ENCODE data around the gene LCTL. TPM values are rescaled to one million over a fixed set of nuclear protein-coding genes. Genes with fewer than 3 reads are reported as not detected.
A peak's percentile ranks its signal among the peaks of the same experiment; 100 is the strongest.

The LCTL gene
- polyA plus RNA-seq, 2 of the 4 experiments (the other 2 are of a cell fraction): not detected

- CTCF ChIA-PET: interaction anchor here (1.0 to 8.1 kb wide), 7 partner anchors 14 to 263 kb away, joined by 3 to 48 read pairs (median 5); partner anchors contain the start of gene LCTL
- POLR2A ChIA-PET: no interaction called here
- FAIRE-seq: no peak
- Histone ChIP-seq H3K9me3 (no peaks in the 10 kb centered on the region), H3K4me1 (no peaks in the 10 kb centered on the region), H3K4me3 (no peak overlapping the region), H3K27ac (no peak overlapping the region), H3K4me2 (no peak overlapping the region)
- TF ChIP-seq CTCF (IDR thresholded peaks at IDR 0.05) (peak; percentile 18; the same call in 1 of the 3 replicates), RAD21 (conservative IDR thresholded peaks at IDR 0.05 in 1 of 2, IDR thresholded peaks at IDR 0.05 in 1 of 2) (peak in 1 of 2 experiments; percentile 40; a peak in 2 of 5 replicates), KDM5A (IDR thresholded peaks at IDR 0.05) (no peak), HDAC2 (IDR thresholded peaks at IDR 0.05) (no peak), ZSCAN20 (CRISPR knock-in tag; IDR thresholded peaks at IDR 0.05) (no peak), NFE2L2 (conservative IDR thresholded peaks at IDR 0.05; ENCODE audit: low read length) (no peak), POLR2AphosphoS2 (conservative IDR thresholded peaks at IDR 0.05; ENCODE audit: low read length) (no peak), CHD2 (IDR thresholded peaks at IDR 0.05; ENCODE audit: low read length, partially characterized antibody) (no peak), TFCP2L1 (CRISPR knock-in tag; IDR thresholded peaks at IDR 0.05) (no peak)
- DNase-seq (ENCODE audit: low read depth in 1 of 2, low spot score in 1 of 2): no peak
- 30% methylated on average over 5 of the region's 5 CpGs for WGBS (ENCODE audit: missing lambda C conversion rate)
- ATAC-seq: peak; percentile 58 to 79; a peak in 4 of 6 replicates
Observed at GRCh38 chr15:66588537-66588936, 22.7 kb upstream of the LCTL start.

GRCh38 chr15:66587749-66588148, 22.0 kb upstream of the LCTL start:
- FAIRE-seq: no peak
- no peak for DNase-seq (ENCODE audit: low read depth in 1 of 2, low spot score in 1 of 2)
- Histone ChIP-seq H3K27ac (no peak overlapping the region), H3K4me2 (no peak overlapping the region), H3K4me3 (no peak overlapping the region), H3K9me3 (no peaks in the 10 kb centered on the region), H3K4me1 (no peaks in the 10 kb centered on the region)
- 66% methylated on average over 5 of the region's 5 CpGs for WGBS (ENCODE audit: missing lambda C conversion rate)
- ChIA-PET CTCF (interaction anchor here (0.7 to 8.1 kb wide), 8 partner anchors 13 to 264 kb away, joined by 3 to 48 read pairs (median 3); partner anchors contain the start of gene LCTL), POLR2A (no interaction called here)
- TF ChIP-seq NPAS2 (CRISPR knock-in tag; IDR thresholded peaks at IDR 0.05; ENCODE audit: borderline replicate concordance): no peak
- TF ChIP-seq EP300 (IDR thresholded peaks at IDR 0.05): no peak
- TF ChIP-seq TFCP2L1 (CRISPR knock-in tag; IDR thresholded peaks at IDR 0.05): no peak
- TF ChIP-seq GATA3 (IDR thresholded peaks at IDR 0.05; ENCODE audit: borderline replicate concordance): no peak
- TF ChIP-seq CHD4 (IDR thresholded peaks at IDR 0.05; ENCODE audit: borderline replicate concordance): no peak
- no peak for TF ChIP-seq EHMT2 (IDR thresholded peaks at IDR 0.05; ENCODE audit: low read depth)
- no peak for TF ChIP-seq FOSB (CRISPR knock-in tag; IDR thresholded peaks at IDR 0.05)
- TF ChIP-seq NFE2L2 (conservative IDR thresholded peaks at IDR 0.05; ENCODE audit: low read length): no peak
- TF ChIP-seq TP53 (CRISPR knock-in tag; IDR thresholded peaks at IDR 0.05): no peak
- TF ChIP-seq PBX3 (IDR thresholded peaks at IDR 0.05): no peak
- no peak for TF ChIP-seq BHLHE40 (IDR thresholded peaks at IDR 0.05; ENCODE audit: low read depth, low read length)
- no peak for TF ChIP-seq RARB (CRISPR knock-in tag; IDR thresholded peaks at IDR 0.05)
- ATAC-seq: no peak

GRCh38 chr15:66587020-66587419, 21.2 kb upstream of the LCTL start:
- ChIA-PET CTCF (interaction anchor here (1.0 to 8.1 kb wide), 4 partner anchors 16 to 264 kb away, joined by 3 to 48 read pairs (median 3); partner anchors contain the start of gene LCTL), POLR2A (no interaction called here)
- ATAC-seq: no peak
- no peaks in the 10 kb centered on the region for H3K9me3 ChIP-seq
- no peak overlapping the region for H3K4me3 ChIP-seq
- no peaks in the 10 kb centered on the region for H3K4me1 ChIP-seq
- no peak for FAIRE-seq
- H3K4me2 ChIP-seq: no peak overlapping the region
- no peak for DNase-seq (ENCODE audit: low read depth in 1 of 2, low spot score in 1 of 2)
- H3K27ac ChIP-seq: no peak overlapping the region
- TF ChIP-seq RFX5 (IDR thresholded peaks at IDR 0.05) (no peak), REST (IDR thresholded peaks at IDR 0.05) (no peak), MAX (IDR thresholded peaks at IDR 0.05) (no peak), KDM1A (IDR thresholded peaks at IDR 0.05; ENCODE audit: low read depth) (no peak), RAD21 (conservative IDR thresholded peaks at IDR 0.05 in 1 of 2, IDR thresholded peaks at IDR 0.05 in 1 of 2) (no peak), HOXB13 (CRISPR knock-in tag; IDR thresholded peaks at IDR 0.05; ENCODE audit: low read depth) (no peak), POLR2A (IDR thresholded peaks at IDR 0.05; ENCODE audit: low read length) (no peak), NFE2L2 (conservative IDR thresholded peaks at IDR 0.05; ENCODE audit: low read length) (no peak), HOXA7 (CRISPR knock-in tag; IDR thresholded peaks at IDR 0.05) (no peak), CTCF (IDR thresholded peaks at IDR 0.05) (no peak)
